Measurements from ENCODE around the gene FAM222A.

The FAM222A gene

GRCh38 chr12:109752117-109753053 lies 38.8 kb downstream of the FAM222A start:
- no peak overlapping the region for H3K4me3 ChIP-seq (ENCODE audit: low read length)
- no peaks in the 10 kb centered on the region for H3K4me1 ChIP-seq (ENCODE audit: control insufficient read depth, low read length)
- H4K20me1 ChIP-seq (ENCODE audit: control insufficient read depth, insufficient read depth, low read depth, low read length) = no peaks in the 10 kb centered on the region
- H3K27ac ChIP-seq (ENCODE audit: low read depth, low read length) = no peak overlapping the region
- no peaks in the 10 kb centered on the region for H3F3A ChIP-seq (ENCODE audit: control insufficient read depth, insufficient read depth)
- H3K36me3 ChIP-seq (ENCODE audit: control insufficient read depth, low read length) = no peaks in the 10 kb centered on the region
- no peak overlapping the region for H3K4me2 ChIP-seq (ENCODE audit: low read length)
- peaks cover 5% of the 10 kb centered on the region; the same call in 1 of the 2 replicates for H3K9me3 ChIP-seq (ENCODE audit: control insufficient read depth, insufficient read depth, low read length)
- H3K27me3 ChIP-seq (ENCODE audit: control insufficient read depth, low read length) = no peaks in the 10 kb centered on the region
- no peaks in the 10 kb centered on the region for H3K9me2 ChIP-seq (replicated peaks; ENCODE audit: control insufficient read depth, low read length)
- no peaks in the 10 kb centered on the region for H3K79me2 ChIP-seq (ENCODE audit: control insufficient read depth, low read length)
- TF ChIP-seq EZH2phosphoT487 (IDR thresholded peaks at IDR 0.05; ENCODE audit: borderline replicate concordance, low read length) = no peak
- TF ChIP-seq, protein P1, sequence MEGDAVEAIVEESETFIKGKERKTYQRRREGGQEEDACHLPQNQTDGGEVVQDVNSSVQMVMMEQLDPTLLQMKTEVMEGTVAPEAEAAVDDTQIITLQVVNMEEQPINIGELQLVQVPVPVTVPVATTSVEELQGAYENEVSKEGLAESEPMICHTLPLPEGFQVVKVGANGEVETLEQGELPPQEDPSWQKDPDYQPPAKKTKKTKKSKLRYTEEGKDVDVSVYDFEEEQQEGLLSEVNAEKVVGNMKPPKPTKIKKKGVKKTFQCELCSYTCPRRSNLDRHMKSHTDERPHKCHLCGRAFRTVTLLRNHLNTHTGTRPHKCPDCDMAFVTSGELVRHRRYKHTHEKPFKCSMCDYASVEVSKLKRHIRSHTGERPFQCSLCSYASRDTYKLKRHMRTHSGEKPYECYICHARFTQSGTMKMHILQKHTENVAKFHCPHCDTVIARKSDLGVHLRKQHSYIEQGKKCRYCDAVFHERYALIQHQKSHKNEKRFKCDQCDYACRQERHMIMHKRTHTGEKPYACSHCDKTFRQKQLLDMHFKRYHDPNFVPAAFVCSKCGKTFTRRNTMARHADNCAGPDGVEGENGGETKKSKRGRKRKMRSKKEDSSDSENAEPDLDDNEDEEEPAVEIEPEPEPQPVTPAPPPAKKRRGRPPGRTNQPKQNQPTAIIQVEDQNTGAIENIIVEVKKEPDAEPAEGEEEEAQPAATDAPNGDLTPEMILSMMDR (IDR thresholded peaks at IDR 0.05; ENCODE audit: low read depth, low read length, poor library complexity, severe bottlenecking) = no peak

- no peaks in the 10 kb centered on the region for H3K79me2 ChIP-seq (ENCODE audit: control insufficient read depth, low read length)
- no peak overlapping the region for H3K4me3 ChIP-seq (ENCODE audit: low read length)
- no peaks in the 10 kb centered on the region for H3F3A ChIP-seq (ENCODE audit: control insufficient read depth, insufficient read depth)
- no peaks in the 10 kb centered on the region for H4K20me1 ChIP-seq (ENCODE audit: control insufficient read depth, insufficient read depth, low read depth, low read length)
- no peak for TF ChIP-seq EZH2phosphoT487 (IDR thresholded peaks at IDR 0.05; ENCODE audit: borderline replicate concordance, low read length)
- TF ChIP-seq, protein P1 (IDR thresholded peaks at IDR 0.05; ENCODE audit: low read depth, low read length, poor library complexity, severe bottlenecking) = no peak
- no peak overlapping the region for H3K27ac ChIP-seq (ENCODE audit: low read depth, low read length)
- H3K36me3 ChIP-seq (ENCODE audit: control insufficient read depth, low read length) = no peaks in the 10 kb centered on the region
- H3K9me3 ChIP-seq (ENCODE audit: control insufficient read depth, insufficient read depth, low read length) = peaks cover 5% of the 10 kb centered on the region; the same call in 1 of the 2 replicates
- H3K4me2 ChIP-seq (ENCODE audit: low read length) = no peak overlapping the region
- H3K9me2 ChIP-seq (replicated peaks; ENCODE audit: control insufficient read depth, low read length) = no peaks in the 10 kb centered on the region
- H3K4me1 ChIP-seq (ENCODE audit: control insufficient read depth, low read length) = no peaks in the 10 kb centered on the region
- H3K27me3 ChIP-seq (ENCODE audit: control insufficient read depth, low read length) = no peaks in the 10 kb centered on the region
These were observed 39.4 kb downstream of the FAM222A start for GRCh38 chr12:109753054-109753401.

- H3K27ac ChIP-seq (ENCODE audit: low read depth, low read length) = no peak overlapping the region
These were observed 40.3 kb downstream of the FAM222A start for GRCh38 chr12:109753959-109754358.

More at GRCh38 chr12:109753959-109754358, 40.3 kb downstream of the FAM222A start:
- H3K36me3 ChIP-seq (ENCODE audit: control insufficient read depth, low read length) = no peaks in the 10 kb centered on the region
- H3K9me3 ChIP-seq (ENCODE audit: control insufficient read depth, insufficient read depth, low read length) = peaks cover 5% of the 10 kb centered on the region; the same call in 1 of the 2 replicates
- H3K4me2 ChIP-seq (ENCODE audit: low read length) = no peak overlapping the region
- H3K4me3 ChIP-seq (ENCODE audit: low read length) = no peak overlapping the region
- no peaks in the 10 kb centered on the region for H3K79me2 ChIP-seq (ENCODE audit: control insufficient read depth, low read length)
- no peaks in the 10 kb centered on the region for H3K9me2 ChIP-seq (replicated peaks; ENCODE audit: control insufficient read depth, low read length)
- H3F3A ChIP-seq (ENCODE audit: control insufficient read depth, insufficient read depth) = no peaks in the 10 kb centered on the region
- no peaks in the 10 kb centered on the region for H3K4me1 ChIP-seq (ENCODE audit: control insufficient read depth, low read length)
- TF ChIP-seq, protein P1 (IDR thresholded peaks at IDR 0.05; ENCODE audit: low read depth, low read length, poor library complexity, severe bottlenecking) = no peak
- no peak for TF ChIP-seq EZH2phosphoT487 (IDR thresholded peaks at IDR 0.05; ENCODE audit: borderline replicate concordance, low read length)
- H3K27me3 ChIP-seq (ENCODE audit: control insufficient read depth, low read length) = no peaks in the 10 kb centered on the region
- no peaks in the 10 kb centered on the region for H4K20me1 ChIP-seq (ENCODE audit: control insufficient read depth, insufficient read depth, low read depth, low read length)
